Left renal cortex interstitium (tissue), 4 donors: ENCODE data around the gene FADD. TPM values are rescaled to one million over a fixed set of nuclear protein-coding genes. Genes with fewer than 3 reads are reported as not detected.

Experiments used
- DNase-seq, 4 donors: peaks; one replicate each; pipeline ENCODE4 v3.0.0-alpha.2; 2013; ENCODE audit warnings: low read depth in 4 of 4, low spot score in 2 of 4, missing footprints in 1 of 4
- polyA plus RNA-seq, 4 donors: library from polyadenylated mRNA; unstranded; fragments of 120-200 nt; gene quantifications; one replicate each; pipeline ENCODE4 v1.2.1, GENCODE V29; 2013; ENCODE audit not compliant: insufficient read length in 4 of 4

The FADD gene
- polyA plus RNA-seq, 4 donors: 14.2 to 22.4 (median 18.0) TPM

- DNase-seq: no peak
Measured at GRCh38 chr11:70229737-70230136, 26.6 kb downstream of the FADD start.

DNA sequence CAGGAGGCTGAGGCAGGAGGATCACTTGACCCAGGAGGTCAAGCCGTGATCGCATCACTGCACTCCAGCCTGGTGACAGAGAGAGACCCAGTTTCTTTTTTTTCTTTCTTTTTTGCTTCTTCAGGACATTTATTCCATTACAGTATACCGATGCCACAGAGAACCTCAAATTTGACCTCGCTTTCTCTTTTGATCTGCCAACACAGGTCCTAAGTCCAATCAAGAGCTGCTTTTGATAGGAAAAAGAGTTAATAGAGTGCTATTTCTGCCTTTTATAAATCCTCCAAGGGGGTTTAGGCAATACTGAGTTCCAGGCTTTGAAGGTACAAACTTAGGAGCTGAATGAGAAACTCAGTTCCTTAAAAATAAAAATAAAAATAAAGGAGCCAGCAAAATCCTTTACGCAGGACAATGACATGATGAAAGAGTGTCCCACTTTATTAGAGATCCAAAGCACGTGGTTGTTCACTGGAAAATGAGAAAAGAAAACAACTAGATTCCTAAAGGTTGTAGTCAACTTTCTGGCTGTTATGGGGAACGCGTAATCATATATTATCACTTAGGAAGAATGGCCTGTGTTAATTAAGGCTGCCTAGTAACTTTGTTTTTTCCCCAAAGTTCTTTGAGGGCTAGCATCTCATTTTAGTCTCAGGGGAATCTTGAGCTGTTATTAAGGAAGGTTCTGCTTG is 27.2 kb downstream of the FADD start:
- no peak for DNase-seq

DNA sequence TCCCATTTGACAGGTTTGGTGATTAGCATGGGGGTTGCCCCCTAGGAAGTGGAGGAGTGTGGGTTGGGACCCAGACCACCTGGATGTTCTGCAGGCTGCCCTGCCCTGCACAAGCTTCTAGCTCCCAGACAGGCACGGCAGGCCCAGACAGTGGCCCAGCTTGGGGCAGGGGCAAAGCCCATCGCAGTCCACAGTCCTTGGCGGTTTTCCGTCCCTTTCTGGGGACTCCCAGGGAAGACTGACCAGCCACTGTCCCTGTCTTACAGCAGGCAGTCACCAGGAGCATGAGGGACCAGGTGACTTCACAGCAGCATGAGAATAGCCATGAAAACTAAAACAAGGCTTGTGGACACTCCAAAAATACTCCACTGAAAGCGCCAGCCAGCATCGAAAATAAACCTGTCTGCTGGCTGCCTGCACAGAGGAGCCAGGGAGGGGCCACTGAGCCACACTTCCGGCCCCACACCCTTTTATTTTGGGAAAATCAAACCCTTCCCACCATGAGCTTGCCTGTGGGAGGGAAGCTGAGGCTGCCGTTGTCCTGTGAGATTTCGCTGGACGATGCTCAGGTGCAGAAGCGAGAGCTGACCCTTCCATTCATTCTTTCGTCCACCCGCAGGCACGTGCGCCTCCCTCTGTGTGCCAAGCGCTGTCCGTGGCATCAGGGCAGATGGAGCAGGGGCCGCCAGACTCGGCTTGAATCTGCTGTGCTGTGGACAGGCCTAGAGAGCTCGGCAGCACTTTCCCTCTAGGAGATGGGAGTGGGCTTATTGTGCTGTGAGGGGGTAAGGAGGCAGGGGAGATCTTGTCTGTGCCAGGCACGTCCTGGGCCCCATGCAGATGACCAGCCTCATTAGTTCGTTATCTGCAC is 28.0 kb downstream of the FADD start:
- no peak for DNase-seq

DNA sequence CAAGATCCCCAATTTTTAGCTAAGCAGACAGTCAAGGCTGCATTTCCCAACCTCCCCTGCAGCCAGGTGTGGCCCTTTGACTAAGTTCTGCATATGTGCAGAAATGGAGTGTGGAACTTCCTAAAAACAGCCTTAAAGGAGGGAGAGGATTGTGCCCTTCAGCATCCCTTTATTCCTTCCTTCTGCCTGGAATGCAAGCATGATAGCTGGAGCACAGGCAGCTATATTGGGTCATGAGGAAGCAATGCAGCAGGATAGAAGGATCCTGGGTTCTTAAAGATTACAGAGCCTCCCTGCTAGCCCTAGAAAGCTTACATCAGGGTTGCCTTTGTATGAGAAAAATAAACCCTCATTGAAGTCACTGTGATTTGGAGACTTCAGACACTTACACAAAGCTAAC is 29.9 kb downstream of the FADD start:
- DNase-seq: no peak

- no peak for DNase-seq
Measured at GRCh38 chr11:70233511-70233934, 30.4 kb downstream of the FADD start.

GRCh38 chr11:70233962-70234361 is 30.9 kb downstream of the FADD start:
- no peak for DNase-seq

DNA sequence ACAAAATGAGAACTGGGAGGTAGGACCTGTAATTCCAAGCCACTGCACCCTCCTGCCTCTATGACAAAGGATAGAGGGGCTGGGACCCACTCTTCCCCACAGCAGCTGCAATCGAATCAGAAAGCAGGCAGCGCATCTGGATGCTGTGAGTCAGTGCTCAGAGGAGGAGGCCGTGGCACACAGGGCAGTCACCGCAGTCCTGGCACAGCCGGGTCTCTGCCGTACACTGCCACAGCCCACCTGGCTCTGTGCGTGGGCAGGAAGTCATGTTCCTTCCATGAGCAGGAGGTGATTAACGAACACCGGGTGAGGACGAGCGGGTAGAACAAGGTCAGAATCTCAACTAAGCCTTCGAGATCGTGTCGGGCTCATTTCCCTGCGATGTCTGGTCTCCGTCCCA is 37.2 kb downstream of the FADD start:
- DNase-seq: no peak

DNA sequence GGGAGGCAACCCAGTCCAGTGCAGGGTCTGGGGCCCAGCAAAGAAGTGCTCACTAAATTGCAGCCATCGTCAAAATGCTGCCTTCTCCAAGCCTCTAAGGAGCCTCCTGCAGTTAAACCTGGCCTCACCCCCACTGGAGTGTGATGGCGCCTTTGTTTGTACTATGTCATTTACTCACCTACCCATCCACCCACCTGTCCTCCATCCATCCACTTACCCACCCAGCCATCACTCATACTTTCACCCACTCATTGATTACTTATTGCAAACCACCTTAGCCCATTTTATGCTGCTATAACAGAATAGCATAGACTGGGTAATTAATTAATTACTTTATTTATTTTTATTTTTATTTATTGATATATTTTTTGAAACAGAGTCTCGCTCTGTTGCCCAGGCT is 38.6 kb downstream of the FADD start:
- no peak for DNase-seq

GRCh38 chr11:70242885-70243284 is 39.8 kb downstream of the FADD start:
- no peak for DNase-seq

- DNase-seq: no peak
Measured at GRCh38 chr11:70243912-70244652, 41.0 kb downstream of the FADD start.

DNA sequence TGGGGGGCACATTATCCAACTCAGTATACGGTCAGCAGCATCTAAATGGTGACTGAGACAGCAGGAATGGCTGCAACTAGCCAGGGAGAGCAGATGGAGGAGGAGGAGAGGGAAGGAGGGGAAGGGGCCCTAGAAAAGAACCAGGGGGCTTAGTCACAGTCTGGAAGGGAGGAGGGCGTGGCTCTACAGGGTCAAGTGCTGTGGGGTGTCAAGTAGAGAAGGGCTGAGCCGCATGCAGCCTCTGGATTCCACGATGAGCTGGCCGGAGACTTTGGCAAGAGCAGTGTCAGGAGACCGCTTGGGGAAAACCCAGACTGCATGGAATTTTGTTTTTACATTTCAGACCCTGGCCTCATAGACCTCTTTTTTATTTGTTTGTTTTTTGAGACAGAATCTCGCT is 41.6 kb downstream of the FADD start:
- DNase-seq: no peak

GRCh38 chr11:70246196-70246595 is 43.1 kb downstream of the FADD start:
- DNase-seq: no peak

- no peak for DNase-seq
Measured at GRCh38 chr11:70247042-70247709, 44.1 kb downstream of the FADD start.

DNA sequence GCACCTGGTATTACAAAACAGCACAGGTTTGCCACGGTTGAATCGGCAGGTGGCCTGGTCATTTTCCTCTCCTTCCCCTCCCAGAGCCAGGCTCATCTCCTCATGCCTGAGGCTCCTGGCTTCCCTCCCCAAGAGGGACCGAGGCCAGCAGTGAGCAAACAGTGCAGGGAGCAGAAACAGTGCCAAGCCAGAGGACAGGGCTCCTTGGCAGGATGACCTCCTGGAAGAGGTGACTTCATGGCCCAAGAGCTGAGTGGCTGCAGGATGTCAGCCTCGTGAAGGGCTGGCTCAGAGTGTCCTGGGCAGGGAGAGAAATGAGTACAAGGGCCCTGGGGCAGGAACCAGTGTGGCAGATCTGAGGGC is 44.6 kb downstream of the FADD start:
- no peak for DNase-seq

DNA sequence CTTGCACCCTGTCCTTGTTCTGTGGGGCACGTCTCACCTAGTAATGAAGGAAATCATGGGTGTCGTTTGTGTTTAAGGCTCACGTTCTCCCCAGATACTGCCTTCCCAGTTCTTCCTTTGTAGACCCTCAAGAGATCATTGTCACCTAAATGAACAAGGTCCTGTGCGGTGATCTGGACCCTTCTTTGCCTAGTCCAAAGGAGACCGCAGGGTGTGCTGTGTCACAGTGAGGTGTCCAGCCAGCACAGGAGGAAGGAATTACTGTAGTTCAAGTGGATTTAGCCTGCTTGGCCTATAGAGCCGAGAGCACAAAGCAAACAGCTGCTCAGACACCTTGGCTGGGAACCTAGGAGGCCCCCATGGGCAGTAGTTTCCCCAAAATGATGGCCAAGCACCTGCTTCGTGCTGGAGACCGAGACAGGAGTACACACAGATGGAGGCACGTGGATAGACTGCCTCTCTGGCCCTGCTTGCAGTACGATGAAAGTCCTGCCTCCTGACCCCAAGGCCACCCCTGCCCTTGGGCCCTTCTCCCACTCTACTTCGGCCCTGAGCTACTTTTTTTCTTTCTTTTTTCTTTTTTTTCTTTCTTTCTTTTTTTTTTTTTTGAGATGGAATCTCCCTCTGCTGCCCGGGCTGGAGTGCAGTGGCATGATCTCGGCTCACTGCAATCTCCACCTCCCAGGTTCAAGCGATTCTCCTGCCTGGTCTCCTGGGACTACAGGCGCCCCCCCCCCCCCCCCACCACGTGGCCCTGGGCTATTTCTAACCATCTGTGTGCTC is 48.0 kb downstream of the FADD start:
- no peak for DNase-seq

DNA sequence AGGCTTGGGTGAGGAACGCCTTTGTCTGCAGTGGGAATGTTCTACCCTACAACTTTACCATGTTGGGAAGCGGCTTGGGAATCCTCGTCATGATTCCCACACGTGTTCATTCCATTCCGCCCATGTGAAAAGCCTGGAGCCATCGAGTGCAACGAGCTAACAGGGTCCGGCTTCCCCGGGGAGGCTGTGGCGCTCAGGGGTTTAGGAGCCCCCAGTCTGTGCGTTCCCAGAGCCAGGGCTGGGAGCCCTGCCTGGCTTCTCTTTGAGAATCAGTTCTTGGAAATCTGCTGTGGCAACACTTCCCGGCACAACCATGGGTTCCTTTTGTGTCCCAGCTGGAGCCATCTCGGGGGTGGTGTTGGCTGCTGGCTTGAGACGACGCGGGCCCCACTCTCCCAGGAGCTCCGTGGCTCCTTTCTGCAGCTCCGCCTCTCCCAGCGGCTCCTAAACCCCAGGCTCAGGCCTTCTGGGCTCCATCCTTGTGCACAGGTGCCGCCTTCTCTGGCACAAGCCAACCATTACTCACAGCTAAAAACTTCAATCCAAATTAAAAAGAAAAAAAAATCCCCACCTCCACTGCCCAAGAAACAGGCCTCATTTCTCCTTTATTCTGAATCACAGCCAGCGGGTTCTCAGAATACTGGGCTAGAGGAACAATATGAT is 48.7 kb downstream of the FADD start:
- DNase-seq: no peak

DNA sequence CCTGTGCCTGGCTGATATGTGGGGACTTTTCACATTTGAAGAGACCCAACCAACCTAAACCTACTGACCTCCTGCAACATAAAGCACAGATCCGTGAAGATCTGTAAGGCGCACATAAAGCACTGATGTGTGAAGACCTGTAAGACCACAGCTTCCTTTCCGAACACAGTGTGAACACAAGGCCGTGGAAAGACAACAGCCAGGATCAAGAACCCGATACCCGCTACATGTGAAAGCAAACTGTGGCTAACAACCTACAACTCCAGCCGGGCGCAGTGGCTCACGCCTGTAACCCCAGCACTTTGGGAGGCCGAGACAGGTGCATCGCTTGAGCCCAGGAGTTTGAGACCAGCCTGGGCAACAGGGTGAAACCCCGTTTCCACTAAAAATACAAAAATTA is 49.7 kb downstream of the FADD start:
- no peak for DNase-seq

GRCh38 chr11:70255477-70256116 is 52.5 kb downstream of the FADD start:
- no peak for DNase-seq
